Activated CD4-positive, alpha-beta T cell treated with anti-CD3 and anti-CD28 coated beads for 24 hours (primary cell): Measurements from ENCODE around the gene TMTC2.
"Not testable (repeated sequence)": the region's sequence is repeated elsewhere in the genome, so short reads cannot be mapped to it uniquely, and the experiment has no call there.

Source experiments
- DNase-seq, 2 donors: peaks; one replicate each; pipeline ENCODE4 v3.0.0-alpha.2; 2020; ENCODE audit warnings: low read depth in 2 of 2

Gene TMTC2

GRCh38 chr12:82789674-82790073 is 103.0 kb downstream of the TMTC2 start:
- DNase-seq: no peak

DNA sequence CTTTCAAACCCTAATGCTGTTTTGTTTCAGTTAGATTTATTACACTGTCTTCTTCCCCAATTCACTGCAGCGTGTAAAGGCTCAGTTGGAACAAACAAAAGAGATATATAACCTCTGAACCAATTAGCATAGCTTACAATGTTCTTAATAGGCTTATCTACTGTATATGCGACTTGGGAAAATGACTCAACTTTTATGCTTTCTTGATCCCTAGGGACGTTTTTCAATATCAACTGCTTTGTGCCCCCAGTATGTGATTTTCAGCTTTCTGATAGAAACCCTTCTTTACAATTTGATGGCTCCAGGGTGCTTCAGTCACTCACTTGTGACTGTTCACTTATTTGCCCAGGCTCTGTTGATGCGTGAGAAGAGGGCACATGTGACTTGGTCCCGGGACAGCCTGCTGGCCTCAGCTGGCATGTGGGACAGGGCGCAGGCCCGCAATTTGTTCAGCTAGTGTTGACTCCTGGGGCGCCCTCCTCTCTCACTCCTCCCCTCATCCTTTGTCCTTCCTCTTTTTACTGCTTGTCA is 107.1 kb downstream of the TMTC2 start:
- DNase-seq: no peak

- DNase-seq: no peak
Measured at GRCh38 chr12:82797480-82797879, 110.8 kb downstream of the TMTC2 start.

DNA sequence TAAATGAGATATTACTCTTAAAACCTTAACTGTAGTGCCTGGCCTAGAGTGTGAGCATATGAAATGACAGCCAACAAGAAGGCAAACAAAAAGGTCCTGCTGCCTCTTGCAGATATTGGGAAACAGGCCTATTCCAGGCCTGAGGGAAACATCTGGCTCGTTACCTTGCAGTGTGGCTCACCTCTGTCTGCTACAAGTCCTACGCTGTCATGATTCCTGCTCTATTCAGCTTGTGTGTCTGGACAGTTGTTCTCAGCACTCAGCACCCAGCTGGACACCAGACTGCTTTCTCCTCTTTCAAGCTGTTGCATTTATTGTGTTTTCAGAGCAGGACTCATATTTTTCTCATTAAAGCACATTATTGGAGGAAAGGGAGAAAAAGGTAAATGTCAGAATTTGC is 113.5 kb downstream of the TMTC2 start:
- no peak for DNase-seq

DNA sequence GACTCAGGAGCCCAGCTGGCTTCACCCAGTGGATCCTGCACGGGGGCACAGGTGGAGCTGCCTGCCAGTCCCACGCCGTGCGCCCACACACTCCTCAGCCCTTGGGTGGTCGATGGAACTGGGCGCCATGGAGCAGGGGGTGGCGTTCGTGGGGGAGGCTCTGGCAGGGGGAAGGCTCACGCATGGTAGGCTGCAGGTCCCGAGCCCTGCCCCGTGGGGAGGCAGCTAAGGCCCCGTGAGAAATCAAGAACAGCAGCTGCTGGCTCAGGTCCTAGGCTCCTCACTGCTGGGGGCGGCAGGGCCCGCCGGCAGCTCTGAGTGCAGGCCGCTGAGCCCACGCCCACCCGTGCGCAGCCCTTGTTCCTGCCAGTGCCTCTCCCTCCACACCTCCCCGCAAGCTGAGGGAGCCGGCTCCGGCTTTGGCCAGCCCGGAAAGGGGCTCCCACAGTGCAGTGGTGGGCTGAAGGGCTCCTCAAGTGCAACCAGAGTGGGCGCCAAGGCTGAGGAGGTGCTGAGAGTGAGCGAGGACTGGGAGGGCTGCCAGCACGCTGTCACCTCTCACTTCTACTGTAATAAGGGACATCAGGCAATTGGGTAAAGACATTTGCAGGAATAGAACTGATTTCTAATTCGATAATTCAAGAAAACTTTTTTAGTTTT is 115.4 kb downstream of the TMTC2 start:
- DNase-seq: no peak

DNA sequence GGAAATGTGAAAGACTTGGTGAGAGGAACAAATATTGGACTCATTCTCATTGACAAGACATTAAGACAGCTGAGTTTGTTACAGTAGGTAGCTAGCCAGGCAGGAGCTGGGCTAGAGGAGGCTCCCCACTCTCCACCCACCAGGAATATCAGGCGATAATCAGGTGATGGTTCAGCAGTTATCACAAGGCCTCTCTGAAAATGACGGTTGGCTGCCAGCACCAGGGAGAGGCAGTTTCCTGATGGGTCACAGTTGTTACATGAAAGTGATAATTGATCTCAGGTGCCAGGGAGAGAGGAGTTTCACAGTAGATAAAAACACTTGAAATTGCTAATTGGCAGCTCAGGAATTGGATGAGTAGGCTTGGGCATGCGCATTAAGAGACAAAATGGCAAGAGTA is 116.5 kb downstream of the TMTC2 start:
- DNase-seq: no peak

GRCh38 chr12:82804601-82805000 is 117.9 kb downstream of the TMTC2 start:
- no peak for DNase-seq

DNA sequence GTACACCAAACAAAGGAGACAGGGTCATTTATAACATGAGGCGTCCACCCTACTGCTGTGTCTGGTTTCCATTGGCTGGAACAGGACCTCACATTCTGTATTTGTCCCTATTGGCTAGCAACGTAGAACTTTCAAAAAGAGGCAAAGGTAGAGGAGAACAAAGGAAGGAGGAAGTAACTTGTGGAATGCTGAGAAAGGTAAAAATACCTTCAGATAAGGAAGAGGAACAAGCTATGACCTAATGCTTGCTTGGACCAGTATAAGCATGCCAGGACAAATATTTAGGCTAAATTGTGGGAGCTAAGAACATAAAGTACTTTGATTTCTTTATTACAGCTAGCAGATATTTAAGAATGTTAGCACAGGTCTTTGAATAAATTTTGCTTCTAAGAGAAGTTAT is 118.3 kb downstream of the TMTC2 start:
- not testable (repeated sequence) for DNase-seq

DNA sequence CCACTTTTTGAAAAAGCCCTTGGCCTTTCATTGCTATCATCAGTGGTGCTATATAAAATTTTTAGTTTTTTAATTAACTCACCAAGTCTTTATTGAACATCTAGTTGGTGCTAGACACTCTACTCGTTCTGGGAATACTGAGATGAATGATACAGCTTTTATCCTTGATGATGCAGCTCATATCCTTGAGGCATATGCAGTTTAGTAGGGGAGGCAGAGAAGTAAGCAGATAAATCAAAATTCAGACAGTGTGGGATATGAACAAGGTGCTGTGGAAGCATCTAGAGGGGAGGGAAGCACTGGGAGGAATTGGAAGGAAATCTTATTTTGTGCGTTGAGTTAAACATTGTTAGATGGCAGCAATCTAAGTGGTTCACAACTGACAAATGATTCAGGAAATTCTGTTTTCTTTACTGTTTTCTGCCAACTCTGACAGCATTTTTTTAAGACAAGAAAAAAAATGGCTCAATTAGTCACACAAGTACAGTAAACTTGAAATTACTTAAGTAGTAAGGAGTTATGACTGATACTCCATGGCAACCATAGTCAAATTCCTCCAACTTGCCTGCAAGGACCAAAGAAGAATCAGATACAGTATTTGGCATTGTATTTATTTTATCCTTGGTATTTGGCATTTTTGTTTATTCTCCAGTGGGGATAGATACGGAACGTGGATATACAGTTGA is 119.2 kb downstream of the TMTC2 start:
- DNase-seq: no peak

- DNase-seq: no peak
Measured at GRCh38 chr12:82807132-82807737, 120.5 kb downstream of the TMTC2 start.

DNA sequence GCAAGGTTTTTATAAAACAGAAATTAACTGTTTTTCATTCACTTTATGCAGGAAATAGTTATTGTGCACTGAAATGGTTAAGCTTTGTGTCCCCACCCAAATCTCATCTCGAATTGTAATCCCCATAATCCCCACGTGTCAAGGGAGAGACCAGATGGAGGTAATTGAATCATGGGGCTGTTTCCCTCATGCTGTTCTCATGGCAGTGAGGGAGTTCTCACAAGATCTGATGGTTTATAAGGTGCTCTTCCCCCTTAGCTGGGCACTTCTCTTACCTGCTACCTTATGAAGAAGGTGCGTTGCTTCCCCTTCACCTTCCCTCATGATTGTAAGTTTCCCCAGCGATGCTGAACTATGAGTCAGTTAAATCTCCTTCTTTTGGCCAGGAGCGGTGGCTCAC is 123.9 kb downstream of the TMTC2 start:
- no peak for DNase-seq

GRCh38 chr12:82817368-82817767 is 130.7 kb downstream of the TMTC2 start:
- no peak for DNase-seq

GRCh38 chr12:82818271-82819035 is 131.7 kb downstream of the TMTC2 start:
- DNase-seq: no peak

DNA sequence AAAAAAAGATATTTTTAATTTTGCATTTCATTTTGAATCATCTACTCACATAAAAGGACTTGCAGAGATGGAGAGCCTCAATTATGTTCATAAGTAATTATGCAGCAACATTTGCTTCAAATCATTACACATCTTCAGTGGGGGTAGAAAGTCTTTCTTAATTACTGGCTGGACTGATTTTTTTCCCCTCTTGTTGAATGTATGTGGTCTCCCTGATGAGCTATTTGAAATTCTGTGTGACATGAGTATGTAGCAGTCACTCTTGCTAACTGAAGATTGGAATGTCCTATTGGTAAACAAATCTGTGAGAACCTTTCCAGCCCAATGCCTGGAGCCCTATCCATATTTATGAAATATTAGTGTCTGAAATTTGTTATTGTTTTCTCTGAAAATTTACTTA is 139.8 kb downstream of the TMTC2 start:
- no peak for DNase-seq

- no peak for DNase-seq
Measured at GRCh38 chr12:82832096-82832495, 145.4 kb downstream of the TMTC2 start.

GRCh38 chr12:82832981-82833380 is 146.3 kb downstream of the TMTC2 start:
- DNase-seq: no peak

DNA sequence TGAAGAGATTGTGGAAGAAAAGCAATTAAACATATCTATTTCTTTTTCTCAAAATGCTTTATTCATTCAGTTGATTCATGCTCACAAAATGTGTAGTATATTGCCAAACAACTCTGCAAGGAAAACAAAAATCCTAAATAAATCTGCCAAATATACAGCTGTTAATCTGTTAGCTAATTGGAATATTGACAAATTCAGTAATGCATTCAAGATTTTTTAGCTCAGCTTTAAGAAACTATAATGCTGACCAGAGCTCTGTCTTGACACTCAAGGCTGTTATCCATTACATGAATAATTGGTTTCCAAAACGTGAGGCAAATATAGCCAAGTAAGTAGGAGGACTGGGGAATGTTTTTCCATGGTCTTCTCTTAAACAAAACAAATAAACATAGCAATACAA is 146.8 kb downstream of the TMTC2 start:
- no peak for DNase-seq

- no peak for DNase-seq
Measured at GRCh38 chr12:82835217-82835616, 148.5 kb downstream of the TMTC2 start.

DNA sequence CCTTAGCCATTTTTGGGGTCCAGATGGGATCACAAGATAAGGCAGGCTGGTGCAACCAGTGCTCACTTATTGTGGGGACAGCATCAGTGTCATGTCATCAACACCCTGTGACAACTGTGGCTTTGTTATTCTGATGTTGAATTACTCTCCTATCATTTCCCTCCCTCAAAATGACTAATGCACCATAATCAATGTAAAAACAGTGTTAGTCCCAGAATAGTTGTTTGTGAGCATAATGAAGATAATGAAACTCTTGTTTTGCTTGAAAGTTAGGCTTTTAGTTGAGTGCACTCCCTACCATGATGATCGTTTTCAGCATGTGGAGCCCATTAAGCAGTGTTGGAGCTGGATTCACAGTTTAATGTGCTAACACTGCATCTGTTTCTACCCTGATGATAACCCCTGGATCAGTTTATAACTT is 151.4 kb downstream of the TMTC2 start:
- no peak for DNase-seq

GRCh38 chr12:82838827-82839226 is 152.1 kb downstream of the TMTC2 start:
- DNase-seq: no peak

- no peak for DNase-seq
Measured at GRCh38 chr12:82839796-82840195, 153.1 kb downstream of the TMTC2 start.

DNA sequence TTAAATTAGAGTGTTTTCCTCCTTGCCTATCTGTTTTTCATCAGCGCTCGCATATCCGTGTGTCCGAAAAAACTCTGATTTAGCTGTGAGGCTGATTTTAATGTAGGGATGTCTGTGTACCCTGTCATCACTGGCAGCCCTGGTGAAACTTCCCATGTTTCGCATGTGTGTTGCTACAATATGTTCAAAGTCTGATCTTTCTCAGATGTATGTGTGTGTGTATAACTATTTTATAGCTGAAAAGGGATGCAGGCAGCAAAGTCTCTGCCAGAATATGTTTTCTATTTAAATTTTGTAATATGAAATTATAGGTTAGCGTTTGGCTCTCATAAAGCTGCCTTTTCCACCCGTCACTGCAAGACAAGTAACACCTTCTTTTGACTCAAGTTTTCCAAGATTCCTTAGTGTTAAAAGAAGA is 154.8 kb downstream of the TMTC2 start:
- no peak for DNase-seq
